HG02763 (cell line): ENCODE data around the gene PWWP2A.
"Not testable (repeated sequence)": the region's sequence is repeated elsewhere in the genome, so short reads cannot be mapped to it uniquely, and the experiment has no call there.

Source experiments
- ATAC-seq: cut with Tn5 transposase; IDR thresholded peaks from one replicate; pipeline ENCODE4 v1.9.1; 2021; ENCODE audit warnings: mild to moderate bottlenecking, moderate library complexity; ENCODE audit not compliant: unreplicated experiment

The PWWP2A gene, protein sequence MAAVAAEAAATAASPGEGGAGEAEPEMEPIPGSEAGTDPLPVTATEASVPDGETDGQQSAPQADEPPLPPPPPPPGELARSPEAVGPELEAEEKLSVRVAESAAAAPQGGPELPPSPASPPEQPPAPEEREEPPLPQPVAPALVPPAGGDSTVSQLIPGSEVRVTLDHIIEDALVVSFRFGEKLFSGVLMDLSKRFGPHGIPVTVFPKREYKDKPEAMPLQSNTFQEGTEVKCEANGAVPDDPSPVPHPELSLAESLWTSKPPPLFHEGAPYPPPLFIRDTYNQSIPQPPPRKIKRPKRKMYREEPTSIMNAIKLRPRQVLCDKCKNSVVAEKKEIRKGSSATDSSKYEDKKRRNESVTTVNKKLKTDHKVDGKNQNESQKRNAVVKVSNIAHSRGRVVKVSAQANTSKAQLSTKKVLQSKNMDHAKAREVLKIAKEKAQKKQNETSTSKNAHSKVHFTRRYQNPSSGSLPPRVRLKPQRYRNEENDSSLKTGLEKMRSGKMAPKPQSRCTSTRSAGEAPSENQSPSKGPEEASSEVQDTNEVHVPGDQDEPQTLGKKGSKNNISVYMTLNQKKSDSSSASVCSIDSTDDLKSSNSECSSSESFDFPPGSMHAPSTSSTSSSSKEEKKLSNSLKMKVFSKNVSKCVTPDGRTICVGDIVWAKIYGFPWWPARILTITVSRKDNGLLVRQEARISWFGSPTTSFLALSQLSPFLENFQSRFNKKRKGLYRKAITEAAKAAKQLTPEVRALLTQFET

DNA sequence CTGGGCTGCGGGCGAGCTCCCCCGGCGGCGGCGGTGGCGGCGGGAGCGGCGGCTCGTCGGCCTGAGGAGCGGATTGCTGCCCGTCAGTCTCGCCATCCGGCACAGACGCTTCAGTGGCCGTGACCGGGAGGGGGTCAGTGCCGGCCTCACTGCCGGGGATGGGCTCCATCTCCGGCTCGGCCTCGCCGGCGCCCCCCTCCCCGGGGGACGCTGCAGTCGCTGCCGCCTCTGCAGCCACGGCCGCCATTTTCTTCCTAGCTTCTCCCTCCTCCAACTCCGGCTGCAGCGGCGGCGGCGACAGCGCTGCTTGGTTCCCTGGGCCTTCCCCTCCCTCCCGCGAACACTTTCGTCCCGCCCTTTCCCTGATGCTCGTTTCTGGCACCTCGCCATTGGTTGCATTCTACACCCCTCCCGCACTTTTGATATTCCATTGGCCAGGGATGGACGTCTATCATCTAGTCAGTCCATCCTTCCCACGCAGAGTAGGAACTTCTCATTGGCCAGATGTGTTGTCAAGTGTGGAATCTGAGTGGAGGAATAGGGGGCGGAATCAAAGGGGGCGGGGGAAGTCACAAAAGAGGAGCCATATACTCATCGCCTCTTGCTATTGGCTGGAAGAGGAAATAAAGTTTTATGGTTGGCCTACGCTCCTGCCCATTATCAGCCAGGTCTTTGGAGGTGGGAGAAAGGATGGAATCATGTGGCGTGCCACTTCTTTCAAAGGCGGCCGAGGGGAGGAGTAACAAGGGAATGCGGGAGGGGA lies at the start of gene PWWP2A:
Gene PWWP2A, minus strand, starts transcription at position 309 of the 763 bp plus-strand sequence. Its CDS starts 62 bp downstream, at position 247.
- peak; percentile 92 for ATAC-seq

DNA sequence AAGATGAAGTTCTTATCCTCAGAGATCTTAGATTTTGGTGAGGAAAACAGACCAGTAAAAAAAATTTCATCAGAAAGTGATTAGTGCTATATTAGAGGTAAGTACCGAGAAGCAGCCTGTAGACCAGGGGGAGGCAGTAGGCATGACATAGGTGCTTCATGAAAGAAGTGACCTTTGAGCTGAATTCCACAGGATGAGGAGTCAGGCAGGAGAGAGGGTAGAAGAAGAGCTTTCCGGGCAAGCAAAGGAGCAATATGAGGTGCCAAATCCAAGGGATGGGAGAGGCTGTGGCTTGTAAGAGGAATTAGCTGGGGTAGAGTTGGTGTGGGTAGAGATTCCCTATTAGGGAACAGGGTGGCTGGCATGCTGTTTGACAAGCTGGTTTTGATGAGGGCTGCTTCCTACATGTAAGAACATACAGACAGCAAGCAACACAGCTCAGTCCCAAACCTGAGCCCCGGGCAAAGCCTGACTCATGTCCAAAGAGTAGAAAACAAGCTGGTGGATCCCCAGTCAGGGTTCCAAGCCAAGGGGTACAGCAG lies 48.4 kb upstream of the PWWP2A start:
- ATAC-seq, result no peak

DNA sequence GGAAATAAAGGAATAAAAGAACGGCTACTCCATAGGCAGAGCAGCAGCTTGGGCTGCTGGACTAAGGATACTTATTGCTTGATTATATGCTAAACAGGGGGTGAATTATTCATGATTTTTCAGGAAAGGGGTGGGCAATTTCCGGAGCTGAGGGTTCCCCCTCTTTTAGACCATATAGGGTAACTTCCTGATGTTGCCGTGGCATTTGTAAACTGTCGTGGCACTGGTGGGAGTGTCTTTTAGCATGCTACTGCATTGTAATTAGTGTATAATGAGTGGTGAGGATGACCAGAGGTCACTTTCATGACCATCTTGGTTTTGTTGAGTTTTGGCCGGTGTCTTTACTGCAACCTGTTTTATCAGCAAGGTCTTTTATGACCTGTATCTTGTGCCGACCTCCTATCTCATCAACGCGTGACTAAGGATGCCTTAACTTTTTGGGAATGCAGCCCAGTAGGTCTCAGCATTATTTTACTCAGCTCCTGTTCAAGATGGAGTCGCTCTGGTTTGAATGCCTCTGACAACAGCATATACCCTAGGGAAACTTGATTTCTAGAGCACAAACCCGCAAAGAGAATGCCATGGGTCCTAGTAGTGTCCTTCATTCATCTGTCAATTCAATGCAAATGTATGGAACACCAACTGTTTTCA lies 47.8 kb upstream of the PWWP2A start:
- ATAC-seq, result no peak

DNA sequence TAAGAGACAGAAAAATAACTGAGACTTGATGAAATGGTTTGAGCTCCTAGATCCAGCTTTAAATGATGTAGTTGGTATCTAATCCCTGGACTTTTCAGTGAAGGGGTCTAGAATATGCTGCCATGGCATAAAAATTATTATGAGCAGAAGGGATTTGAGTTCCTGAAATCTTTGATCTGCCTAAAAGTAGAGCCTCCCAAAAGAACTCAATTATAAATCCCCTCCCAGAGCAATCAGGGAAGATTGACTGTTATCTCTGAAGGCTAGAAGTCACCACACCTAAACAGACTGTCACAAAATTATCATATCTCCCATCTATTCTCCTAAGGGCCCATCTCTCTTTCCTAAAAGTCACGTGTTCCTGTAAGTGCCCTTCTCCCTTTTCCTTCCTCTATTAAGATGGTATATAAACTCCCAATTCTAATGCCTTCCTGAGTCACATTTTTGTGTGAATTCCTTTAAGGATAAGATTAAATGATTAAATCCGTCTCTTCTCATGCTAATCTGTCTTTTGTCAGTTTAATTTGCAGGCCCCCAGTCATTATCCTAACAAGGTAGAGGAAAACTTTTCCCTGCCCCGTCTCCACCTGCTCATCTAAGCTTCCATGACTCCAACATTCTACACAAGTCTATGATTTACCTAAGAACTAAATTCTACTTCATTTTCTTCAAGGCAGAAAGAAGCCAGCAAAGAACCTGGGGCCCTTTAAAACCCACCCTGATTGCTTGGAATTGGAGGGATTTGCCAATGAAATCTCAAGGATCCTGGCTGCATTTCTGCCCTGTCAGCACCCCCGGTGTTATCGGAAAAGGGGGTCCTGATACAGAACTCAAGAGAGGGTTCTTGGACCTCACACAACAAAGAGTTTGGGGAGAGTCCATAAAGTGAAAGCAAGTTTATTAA lies 47.1 kb upstream of the PWWP2A start:
- no peak for ATAC-seq

DNA sequence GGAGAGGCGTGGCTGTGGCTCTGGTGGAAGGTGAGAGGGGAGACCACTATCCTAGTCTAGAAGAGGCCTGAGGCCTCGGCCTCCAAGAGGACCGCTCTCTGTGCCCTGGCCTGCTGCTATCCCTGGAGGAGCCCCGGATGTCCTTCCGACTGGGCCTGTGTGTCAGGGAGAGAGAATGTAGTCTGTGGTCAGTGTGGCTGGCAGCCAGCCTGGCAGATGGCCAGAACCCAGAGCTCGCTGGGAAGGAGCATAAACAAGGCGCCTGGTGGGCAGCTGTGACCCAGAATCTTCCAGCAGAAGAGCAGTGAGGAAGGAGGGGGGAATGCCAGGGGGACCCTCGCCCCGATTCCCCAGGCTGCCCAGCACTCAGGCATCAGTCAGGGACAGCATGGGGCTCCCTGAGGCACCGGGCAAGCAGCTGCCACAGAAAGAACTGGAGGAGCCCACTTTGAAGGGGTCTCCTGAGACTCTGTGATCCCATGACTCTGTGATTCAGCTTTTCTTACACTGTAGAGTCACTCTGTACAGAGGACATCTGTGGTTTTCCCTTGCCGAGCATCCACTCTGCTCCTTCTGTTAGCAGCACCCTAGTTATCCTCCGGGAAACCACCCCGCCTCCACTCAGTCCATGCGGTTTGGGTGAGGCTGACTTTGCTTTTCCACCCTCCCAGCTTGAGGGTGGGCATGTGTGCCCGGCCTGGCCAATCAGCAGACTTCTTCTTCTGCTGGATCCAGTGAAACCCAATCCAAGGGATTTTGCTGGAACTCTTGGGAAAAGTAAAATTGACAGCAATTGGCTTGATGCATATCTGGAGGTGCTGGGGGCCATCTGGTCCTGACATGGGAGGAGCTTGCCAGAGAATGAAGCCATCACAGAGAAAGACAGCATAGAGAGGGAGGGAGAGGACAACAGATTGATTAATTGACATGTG lies 46.2 kb upstream of the PWWP2A start:
- ATAC-seq, result no peak

DNA sequence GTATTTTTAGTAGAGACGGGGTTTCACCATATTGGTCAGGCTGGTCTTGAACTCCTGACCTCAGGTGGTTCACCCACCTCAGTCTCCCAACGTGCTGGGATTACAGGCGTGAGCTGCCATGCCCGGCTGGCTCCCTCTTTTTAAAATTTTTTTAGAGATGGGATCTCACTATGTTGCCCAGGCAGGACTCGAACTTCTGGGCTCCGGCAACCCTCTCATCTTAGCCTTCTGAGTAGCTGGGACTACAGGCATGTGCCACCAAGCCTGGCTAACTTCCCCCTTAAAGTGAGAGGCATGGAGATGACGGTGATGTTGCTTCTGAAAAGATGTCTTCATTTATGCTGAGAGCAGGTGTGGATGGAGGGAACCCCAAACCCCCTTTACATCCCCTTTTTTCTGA lies 43.7 kb upstream of the PWWP2A start:
- ATAC-seq, result no peak

DNA sequence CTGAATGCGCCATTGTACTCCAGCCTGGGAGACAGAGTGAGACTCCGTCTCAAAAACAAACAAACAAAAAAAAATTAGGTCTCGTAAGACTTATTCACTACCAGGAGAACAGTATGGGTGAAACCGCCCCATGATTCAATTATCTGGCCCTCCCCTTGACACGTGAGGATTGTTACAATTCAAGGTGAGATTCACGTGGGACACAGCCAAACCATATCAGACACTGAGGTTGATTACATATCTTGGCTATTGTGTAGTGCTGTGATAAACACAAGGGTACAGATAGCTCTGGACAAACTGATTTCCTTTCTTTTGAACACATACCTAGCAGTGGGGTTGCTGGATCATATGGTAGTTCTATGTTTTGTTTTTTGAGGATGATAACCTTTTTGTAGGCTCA lies 42.4 kb upstream of the PWWP2A start:
- no peak for ATAC-seq

DNA sequence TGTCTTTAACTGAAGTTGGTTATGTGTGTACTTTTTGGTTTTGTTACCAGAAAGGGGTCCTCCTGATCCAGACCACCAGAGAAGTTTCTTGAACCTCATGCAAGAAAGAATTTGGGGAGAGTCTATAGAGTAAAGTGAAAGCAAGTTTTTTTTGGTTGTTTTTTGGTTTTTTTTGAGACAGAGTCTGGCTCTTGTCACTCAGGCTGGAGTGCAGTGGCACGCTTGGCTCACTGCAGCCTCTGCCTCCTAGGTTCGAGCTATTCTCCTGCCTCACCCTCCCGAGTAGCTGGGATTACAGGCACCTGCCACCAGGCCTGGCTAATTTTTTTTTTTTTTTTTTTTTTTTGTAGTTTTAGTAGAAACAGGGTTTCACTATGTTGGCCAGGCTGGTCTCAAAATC lies 41.6 kb upstream of the PWWP2A start:
- not testable (repeated sequence) for ATAC-seq

DNA sequence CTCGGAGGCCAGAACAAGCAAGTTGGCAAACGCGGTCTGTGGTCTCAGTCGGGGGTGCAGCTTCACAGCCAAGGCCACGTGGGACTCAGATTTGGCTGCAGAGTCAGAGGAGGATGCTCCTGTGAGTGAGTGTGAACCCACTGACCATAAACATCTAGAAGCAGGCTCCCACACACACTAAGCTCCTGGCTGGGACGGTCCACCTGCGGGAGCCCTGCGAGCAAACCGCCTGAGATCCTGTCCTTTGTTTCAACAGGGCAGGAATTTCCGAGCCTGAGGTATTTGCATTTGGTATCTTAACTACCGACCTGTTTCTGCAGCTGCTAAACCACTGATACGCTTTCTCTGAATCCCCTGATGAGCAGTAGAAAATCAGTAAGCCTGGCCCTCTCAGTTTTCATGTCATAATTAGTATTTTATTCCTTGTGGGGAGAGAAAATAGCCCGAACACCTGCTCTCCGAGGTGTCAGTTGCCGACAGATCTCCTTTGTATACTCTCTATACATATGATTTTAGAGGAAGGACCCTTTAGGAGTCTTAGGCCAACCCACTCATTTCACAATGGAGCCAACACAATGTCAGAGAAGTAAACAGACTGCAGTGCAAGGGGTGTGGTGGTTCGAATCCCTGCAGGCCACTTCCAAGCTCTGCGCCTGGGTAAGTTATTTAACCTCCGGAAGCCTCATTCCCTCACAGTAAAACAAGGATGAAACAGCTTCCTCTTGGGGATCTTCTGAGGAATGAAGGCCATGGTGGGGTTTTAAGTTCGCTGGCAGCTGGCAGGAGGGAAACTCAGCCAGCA lies 40.9 kb upstream of the PWWP2A start:
- ATAC-seq, result no peak

DNA sequence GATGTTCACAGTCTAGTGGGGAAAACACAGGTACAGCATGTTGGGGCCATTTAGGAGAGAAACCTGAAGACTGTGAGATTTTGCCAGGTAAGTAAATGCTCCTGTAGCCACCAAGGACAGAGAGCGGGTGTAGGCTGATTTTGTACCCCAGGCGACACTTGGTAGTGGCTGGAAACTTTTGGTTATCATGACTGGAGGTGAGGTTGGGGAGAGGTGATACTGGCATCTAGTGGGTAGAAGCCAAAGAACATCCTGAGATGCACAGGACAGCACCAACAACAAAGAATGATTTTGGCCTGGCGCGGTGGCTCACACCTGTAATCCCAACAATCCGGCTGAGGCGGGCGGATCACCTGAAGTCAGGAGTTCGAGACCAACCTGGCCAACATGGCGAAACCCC lies 38.8 kb upstream of the PWWP2A start:
- ATAC-seq, result no peak

DNA sequence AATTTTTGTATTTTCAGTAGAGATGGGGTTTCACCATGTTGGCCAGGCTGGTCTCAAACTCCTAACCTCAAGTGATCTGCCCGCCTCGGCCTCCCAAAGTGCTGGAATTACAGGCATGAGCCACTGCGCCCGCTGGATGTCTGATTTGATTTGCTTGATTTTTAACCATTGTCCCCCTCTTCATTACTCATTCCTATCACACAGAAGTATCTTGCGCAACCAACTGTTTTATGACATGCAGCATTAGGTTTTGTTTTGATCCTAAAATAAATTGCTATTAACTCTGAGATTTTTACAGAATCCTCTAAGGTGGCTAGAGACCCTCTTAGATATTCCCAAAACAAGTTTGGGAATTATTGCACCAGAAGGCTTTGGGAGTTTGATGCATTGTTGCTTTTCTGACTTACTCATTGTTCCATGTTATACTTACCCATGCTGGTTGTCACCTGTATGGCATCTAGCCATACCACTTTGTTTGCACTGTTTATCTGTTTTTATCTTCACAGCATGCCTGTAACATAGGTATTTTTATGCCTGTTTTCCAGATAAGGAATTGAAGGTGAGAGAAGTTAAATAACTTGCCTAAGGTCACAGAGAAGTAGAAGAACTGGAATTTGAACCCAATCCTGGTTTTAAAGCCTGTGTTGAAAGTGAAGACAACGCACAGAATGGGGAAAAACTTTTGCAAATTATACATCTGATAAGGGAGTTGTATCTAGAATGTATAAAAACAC lies 35.9 kb upstream of the PWWP2A start:
- ATAC-seq, result no peak

DNA sequence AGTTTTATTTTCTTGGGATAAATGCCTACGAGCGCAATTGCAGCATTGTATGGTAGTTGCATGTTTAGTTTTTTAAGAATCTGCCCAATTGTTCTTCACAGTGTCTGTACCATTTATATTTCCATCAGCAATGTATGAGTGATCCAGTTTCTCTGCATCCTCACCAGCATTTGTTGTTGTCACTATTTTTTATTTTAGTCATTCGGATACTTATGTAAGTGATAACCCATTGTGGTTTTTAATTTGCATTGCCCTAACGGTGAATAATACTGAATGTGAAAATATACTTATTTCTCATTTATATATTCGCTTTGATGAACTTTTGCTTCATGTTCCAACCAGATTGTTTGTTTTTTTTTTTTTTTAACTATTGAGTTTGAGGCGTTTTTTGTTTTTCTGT lies 33.7 kb upstream of the PWWP2A start:
- no peak for ATAC-seq

DNA sequence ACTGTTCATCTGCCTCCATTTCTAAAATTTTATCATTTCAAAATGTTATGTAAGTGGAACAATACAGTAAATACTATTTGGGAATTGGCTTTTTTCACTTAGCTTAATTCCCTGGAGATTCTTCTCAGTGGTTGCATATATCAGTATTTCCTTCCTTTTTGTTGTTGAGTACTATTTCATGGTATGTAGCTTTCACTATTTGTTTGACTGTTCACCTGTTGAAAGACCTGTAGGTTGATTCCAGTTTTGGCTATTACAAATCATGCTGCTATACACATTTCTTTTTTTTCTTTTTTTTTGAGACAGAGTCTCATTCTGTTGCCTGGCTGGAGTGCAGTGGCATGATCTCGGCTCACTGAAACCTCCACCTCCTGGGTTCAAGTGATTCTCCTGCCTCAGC lies 33.0 kb upstream of the PWWP2A start:
- no peak for ATAC-seq

DNA sequence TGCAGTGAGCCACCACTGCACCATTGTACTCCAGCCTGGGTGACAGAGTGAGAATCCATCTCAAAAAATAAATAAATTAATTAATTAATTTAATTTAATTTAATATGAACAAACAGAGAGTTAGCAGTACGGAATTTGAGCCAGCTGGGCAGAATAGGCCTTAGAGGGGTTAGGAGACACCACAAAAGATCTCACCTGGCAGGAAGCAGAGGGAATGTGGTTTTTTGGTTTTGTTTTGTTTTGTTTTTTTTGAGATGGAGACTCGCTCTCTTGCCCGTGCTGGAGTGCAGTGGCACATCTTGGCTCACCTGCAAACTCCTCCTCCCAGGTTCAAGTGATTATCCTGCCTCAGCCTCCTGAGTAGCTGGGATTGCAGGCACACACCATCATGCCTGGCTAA lies 31.8 kb upstream of the PWWP2A start:
- ATAC-seq, result no peak

DNA sequence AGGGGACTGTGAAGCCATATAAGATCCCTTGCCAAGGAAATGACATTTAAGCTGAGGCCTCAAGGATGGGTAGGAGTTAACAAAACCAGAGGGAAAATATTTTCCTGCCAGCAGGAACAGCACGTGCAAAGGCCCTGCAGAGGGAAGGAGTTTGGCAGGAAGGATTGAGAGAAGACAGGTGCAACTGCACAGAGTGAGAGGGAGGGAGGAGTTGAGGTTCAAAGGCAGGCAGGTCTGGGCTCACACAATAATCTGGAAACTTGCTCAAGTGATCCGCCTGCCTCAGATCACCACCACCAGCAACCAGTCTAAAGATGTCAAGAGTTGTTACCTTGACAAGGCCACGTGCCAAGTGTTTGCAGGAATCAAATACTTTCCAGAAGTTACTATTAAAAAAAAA lies 31.1 kb upstream of the PWWP2A start:
- no peak for ATAC-seq

DNA sequence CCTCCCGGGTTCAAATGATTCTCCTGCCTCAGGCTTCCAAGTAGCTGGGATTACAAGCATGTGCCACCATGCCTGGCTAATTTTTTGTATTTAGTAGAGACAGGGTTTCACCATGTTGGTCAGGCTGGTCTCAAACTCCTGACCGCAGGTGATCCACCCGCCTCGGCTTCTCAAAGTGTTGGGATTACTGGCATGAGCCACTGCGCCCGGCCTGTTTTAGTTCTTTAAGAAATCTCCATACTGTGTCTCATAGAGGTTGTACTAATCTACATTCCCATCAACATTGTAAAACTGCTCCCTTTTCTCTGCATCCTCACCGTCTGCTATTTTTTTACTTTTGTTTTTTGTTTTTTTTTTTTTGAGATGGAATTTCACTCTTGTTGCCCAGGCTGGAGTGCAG lies 25.2 kb upstream of the PWWP2A start:
- ATAC-seq, result not testable (repeated sequence)

DNA sequence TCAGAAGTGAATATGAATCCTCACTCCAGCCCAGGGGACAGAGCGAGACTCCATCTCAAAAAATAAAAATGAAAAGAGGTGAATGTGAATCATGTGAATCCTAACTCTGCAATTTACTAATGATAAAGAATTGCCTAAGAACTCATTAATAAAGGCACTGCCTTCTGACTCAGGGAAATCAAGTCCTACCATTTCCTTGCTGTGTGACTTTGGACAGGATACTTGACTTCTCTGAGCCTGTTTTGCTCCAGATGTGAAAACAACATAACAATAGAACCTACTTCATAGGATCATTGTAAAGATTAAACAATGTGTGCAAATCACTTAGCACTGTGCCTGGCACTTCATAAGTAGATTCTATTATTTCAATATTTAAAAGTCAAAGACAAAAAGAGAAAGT lies 15.1 kb upstream of the PWWP2A start:
- ATAC-seq, result no peak
